GM12864 (cell line): ENCODE data around the gene CCDC146.
"Not testable (repeated sequence)": the region's sequence is repeated elsewhere in the genome, so short reads cannot be mapped to it uniquely, and the experiment has no call there.

Experiments
- DNase-seq: peaks from one replicate; pipeline ENCODE4 v3.0.0-alpha.2; 2011; ENCODE audit warnings: low read depth
- H3K4me3 ChIP-seq: 2 replicates; pipeline ENCODE4 v1.5.1; 2011; ENCODE audit warnings: mild to moderate bottlenecking, low read depth, low read length, control low read depth
- TF ChIP-seq, protein P1 (sequence below): IDR thresholded peaks from 2 replicates; pipeline ENCODE4 v1.5.1; 2011; ENCODE audit warnings: low read depth, mild to moderate bottlenecking, moderate library complexity, low read length, control low read depth, inconsistent platforms; ENCODE audit errors: missing control alignments

CCDC146 gene

DNA sequence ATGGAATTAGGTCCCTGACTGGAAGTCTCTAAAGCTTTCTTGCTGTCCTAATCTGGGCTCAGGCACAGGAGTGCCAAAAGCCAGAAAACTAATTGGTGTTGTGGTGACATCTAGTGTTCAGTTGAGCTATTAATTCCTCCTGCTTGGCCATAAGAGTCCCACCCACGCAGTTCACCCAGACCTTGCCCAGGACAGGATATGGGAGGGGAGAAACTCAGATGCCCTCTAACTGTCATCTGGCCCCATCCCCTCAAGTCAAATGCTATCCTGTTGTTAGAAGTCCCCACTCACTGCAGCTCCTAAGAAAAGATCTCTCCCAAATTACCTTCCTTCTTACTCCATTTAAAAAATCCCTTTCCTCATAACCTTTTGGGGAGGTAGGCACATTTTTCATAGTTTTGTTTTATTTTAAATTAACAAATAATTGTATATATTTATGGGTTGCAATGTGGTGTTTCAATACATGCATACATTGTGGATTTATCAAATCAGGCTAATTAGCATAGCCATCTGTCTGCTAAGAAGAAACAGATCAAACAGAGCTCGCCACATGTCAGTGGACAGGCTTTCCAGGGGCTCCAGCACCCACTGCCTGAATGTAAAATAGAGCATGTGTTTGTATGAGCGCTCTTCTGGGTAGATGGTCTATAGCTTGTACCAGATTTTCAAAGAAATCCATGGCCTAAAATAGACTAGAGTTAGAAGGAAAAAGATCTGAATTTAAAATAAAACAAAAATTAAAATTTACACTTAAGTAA, 209.7 kb downstream of the CCDC146 start:
- TF ChIP-seq, protein P1, sequence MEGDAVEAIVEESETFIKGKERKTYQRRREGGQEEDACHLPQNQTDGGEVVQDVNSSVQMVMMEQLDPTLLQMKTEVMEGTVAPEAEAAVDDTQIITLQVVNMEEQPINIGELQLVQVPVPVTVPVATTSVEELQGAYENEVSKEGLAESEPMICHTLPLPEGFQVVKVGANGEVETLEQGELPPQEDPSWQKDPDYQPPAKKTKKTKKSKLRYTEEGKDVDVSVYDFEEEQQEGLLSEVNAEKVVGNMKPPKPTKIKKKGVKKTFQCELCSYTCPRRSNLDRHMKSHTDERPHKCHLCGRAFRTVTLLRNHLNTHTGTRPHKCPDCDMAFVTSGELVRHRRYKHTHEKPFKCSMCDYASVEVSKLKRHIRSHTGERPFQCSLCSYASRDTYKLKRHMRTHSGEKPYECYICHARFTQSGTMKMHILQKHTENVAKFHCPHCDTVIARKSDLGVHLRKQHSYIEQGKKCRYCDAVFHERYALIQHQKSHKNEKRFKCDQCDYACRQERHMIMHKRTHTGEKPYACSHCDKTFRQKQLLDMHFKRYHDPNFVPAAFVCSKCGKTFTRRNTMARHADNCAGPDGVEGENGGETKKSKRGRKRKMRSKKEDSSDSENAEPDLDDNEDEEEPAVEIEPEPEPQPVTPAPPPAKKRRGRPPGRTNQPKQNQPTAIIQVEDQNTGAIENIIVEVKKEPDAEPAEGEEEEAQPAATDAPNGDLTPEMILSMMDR = peak; percentile 60
- peak; percentile 90 for DNase-seq
- no peak overlapping the region for H3K4me3 ChIP-seq

DNA sequence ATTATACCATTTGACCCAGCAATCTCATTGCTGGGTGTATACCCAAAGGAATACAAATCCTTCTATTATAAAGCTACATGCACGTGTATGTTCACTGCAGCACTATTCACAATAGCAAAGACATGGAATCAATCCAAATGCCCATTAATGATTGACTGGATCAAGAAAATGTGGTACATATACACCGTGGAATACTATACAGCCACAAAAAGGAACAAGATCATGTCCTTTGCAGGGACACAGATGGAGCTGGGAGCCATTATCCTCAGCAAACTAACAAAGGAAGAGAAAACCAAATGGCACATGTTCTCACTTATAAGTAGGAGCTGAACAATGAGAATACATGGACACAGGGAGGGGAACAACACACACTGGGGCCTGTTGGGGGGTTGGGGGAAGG, 211.6 kb downstream of the CCDC146 start:
- not testable (repeated sequence) for H3K4me3 ChIP-seq, DNase-seq

DNA sequence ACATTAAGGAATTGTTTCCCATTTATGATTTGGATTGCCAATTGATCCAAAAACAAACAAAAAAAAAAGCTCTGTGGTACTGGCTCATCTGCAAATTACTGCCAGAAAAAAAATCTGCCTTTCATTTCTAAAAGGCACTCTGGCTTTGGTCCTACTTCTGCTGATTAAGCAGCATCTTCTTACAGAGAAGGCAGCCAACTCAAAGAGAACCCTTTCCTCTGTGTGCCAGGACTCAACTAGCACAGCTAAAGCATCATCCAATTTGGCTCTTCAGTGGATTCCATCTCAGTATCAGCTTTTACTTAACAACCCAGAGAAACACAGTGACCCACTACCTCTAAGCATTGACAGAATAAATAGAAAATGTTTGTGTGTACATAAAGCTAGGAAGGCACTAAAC, 213.2 kb downstream of the CCDC146 start:
- no peak overlapping the region for H3K4me3 ChIP-seq
- TF ChIP-seq, protein P1 = no peak
- DNase-seq = no peak

DNA sequence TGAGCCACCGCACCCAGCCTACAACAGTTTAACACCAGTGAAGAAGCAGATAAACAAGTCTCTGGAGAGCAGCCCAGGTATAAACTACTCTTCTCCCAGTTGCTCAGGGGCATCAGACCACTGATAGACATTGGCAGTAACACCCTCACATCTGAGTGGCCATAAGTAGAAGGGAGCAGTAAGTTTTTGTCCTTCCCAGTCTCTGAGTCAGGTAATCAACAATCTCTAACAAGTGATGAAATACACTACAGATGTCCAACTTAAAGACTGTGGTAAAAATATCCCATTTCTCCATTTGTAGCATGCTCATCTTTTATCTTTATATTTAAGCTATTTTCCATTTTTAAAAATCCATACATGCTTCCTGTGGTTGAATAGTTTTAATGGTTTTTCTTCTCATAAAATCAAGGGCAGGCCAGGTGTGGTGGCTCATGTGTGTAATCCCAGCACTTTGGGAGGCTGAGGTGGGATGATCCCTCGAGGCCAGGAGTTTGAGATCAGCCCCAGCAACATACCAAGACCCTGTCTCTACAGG, 215.1 kb downstream of the CCDC146 start:
- no peak overlapping the region for H3K4me3 ChIP-seq
- no peak for DNase-seq
- TF ChIP-seq, protein P1 = no peak

DNA sequence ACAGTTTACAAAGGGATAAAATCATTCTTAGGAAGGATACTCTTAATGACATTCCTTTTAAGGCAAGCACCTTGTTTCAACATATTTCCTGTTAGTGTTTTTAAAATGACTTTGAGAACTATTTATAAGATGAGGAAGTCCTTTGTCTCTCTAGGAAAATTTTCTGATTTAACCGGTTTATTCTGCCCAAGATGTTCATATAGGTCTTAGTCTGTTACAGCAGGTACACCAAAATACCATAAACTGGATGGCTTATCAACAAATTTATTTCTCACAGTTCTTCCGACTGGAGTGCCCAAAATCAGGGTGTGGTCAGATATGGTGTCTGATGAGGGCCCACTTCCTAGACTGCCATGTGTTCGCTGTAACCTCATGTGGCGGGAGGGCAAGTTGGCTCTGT, 215.8 kb downstream of the CCDC146 start:
- no peak overlapping the region for H3K4me3 ChIP-seq
- TF ChIP-seq, protein P1 = no peak
- DNase-seq = no peak

DNA sequence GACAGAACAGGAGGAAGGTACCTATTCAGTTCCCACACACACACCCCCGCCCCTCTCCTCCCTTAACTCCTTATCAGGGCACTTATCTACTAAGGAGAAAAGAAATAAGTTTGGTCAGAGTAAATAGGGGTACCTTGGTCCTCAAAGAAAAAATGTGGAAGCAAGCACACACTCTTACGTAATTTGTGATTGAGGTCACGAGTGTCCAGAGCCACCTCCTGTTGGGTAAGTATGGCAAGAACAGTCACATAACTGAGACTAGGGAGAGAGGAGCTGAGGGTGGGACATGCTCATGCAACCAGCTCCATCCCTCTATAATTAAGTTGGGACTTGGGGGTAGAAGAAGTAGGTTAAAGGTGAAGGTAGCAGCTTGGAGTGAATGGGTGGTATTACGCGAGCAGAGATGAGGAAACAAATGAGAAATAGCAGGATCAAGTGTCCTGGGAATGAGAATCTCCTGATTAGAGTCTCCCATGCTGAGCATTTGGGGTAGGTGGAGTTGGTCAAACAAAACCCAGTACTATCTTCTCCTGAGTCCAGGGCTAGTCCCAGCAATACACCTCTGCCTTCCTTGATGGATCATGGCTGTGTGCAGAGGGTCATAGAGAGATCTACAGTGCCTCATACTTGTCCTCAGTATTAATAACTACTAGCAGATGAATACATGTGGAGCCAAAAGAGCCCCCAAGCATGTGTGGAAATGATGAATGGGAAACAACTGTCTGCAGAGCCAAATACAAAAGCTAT, 216.6 kb downstream of the CCDC146 start:
- no peak overlapping the region for H3K4me3 ChIP-seq
- TF ChIP-seq, protein P1 = no peak
- DNase-seq = no peak

DNA sequence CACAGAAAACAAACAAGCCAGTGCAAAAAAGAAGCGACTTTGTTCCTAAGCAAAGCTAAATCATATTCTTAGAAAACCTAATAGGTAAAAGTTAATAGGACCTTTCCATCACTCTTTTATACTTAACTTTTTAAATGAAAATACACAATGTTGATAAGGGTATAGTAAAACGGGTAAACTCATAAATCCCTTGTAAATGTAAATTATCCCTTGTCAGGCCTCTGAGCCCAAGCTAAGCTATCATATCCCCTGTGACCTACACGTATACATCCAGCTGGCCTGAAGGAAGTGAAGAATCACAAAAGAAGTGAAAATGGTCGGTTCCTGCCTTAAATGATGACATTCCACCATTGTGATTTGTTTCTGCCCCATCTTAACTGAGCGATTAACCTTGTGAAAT, 217.3 kb downstream of the CCDC146 start:
- no peak for DNase-seq
- TF ChIP-seq, protein P1 = no peak
- no peak overlapping the region for H3K4me3 ChIP-seq
